ENCODE measurements around the gene CSNK1G2.

Gene CSNK1G2

GRCh38 chr19:1944916-1945561, 4.1 kb downstream of the CSNK1G2 start:
- DNase-seq, result no peak

- no peak for DNase-seq
Measured at GRCh38 chr19:1945899-1946298, 4.9 kb downstream of the CSNK1G2 start.

GRCh38 chr19:1947651-1948209, 6.8 kb downstream of the CSNK1G2 start:
- no peak for DNase-seq

DNA sequence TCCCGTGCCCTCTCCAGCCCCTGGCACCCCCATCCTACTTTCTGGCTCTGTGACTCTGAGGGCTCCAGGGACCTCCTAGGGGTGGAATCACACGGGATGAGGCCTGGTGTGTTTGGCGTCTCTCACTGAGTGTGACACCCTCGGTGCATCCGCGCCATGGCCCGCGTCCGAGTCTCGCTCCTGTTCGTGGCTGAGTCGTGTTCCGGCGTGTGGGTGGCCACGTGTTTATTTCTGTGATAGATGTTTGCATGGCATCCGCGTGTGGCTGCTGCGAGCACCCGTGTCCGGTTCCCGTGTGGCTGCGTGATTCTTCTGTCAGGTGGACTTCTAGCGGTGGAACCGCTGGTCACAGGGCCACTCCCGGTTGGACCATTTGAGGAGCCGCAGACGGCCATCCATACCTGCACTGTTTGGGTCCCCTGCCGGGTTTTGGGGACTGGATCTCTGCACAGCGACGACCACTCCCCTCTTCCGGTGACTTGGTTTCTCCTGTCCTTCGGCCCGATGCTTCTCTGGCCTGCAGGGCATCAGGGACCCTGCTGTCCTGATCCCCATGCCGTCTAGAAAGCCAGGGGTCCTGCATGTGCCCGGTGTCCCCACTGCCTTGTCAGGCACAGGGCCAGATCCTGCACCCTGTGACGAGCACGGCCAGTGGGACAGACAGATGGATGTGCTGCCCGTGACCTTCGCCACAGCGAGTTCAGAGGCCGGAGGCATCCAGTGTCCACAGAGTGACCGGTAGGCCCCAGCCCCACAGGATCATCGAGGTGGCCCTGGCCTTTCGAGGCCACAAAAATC, 8.5 kb downstream of the CSNK1G2 start:
- DNase-seq, result no peak

DNA sequence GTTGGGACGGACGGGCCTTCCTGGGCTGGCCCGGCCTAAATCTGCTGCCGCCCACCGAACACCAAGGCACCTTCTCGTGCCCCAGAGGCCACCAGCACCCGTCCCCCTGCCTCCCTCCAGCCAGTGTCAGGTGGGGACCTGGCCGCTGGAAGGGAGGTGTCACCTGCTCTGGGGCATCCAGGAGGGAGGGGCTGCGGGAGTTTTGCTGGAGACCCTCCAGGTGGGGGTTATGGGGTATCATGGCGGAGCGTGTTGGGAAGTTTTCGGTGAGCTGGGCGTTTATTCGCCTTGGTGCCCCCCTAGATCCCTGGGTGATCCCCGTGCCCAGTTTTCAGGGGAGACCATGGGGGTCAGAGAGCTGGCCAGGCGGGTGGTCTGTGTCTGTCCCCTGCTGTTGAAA, 9.7 kb downstream of the CSNK1G2 start:
- DNase-seq, result no peak

DNA sequence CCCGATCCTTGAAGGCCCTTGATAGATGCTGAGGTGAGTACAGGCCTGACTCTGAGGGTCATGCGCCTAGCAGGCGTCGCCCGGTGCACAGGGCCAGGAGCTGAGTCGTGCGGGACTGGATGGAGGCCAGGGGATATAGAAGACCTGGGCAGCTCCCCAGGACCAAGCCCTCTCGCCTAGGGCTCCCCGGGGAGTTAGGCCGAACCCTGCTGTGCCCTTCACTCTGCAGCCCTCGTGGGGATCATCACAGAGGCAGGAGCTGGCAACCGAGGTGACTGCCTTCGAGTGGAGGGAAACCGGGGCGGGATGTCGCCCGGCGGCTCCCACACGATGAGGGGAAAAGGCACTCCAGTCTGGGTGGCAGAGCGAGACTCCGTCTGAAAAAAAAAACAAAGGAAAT, 11.7 kb downstream of the CSNK1G2 start:
- no peak for DNase-seq

- DNase-seq, result no peak
Measured at GRCh38 chr19:1953037-1953436, 12.1 kb downstream of the CSNK1G2 start.

GRCh38 chr19:1953441-1954094, 12.6 kb downstream of the CSNK1G2 start:
- no peak for DNase-seq

GRCh38 chr19:1954532-1954933, 13.6 kb downstream of the CSNK1G2 start:
- DNase-seq, result no peak

DNA sequence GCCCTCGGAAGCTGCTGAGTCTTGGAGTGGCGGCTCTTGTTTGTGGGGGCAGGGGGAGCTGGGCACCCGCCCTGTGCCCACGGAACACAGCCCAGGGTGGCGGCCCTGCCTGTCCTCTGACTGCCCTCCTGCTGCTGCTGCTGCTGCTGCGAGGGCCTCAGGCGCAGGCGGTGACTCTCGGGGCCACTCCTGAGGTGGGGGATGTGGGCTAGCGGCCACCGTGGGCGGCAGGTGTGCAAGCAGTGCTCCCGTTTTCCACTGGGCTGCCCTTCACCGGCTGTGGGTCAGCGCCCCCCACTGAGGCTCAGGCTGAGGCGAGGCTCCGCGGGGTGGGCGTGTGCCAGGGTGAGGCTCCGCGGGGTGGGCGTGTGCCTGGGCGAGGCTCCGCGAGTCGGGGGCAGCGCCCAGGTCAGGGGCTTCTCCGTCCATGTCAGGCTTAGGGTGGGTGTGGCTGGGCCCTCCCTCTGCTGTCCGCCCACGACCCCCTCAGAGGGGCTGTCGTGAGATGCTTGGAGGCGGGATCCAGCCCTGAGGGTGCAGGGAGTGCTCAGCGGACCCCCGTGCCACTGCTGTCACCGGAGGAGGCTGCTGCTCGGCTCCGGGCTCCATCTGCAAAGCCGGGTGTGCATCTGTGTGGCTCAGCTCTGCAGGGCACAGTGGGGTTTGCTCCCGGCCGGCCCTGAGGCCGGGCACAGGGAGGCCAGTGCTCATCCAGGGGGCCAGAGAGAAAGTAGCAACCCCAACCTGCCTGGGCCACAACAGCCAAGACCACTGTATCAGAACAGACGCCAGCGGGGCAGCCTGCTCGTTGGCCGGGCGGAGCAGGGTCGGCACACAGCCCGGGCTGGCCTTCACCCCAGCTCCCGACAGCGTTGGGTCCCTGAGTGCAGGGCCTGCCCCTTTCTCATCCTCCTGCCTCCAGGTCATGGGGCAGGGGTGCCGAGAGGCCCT, 14.5 kb downstream of the CSNK1G2 start:
- DNase-seq, result no peak

GRCh38 chr19:1956122-1956494, 15.1 kb downstream of the CSNK1G2 start:
- DNase-seq, result no peak

DNA sequence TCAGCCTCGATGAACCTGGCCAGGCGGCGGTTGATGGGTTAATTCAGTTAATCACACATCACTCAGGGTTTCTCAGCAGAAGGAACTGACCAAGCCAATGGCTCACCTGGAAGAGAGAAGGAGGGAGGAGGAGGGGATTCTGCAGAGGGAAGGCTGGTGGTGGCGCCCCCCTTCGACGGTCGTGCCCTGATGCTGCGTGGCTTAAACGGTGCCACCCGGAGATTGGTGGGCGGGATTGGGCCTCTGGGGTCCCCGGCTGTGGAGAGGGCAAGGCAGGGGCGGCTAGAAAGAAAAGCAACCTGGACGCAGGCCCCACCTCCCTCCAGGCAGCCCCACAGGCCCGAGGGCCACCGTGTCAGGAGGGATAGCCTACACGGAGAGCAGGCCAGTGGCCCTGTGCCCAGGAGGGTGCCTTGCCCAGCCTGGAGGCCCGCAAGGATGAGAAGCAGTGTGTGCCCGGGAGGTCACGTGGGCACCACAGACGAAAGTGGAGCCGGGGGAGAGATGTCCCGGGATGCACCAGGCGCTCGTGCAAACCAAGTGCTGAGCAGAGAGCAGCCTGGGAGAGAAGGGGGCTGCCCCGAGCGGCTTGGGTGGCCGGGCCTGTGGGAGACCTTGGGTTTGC, 16.0 kb downstream of the CSNK1G2 start:
- DNase-seq, result no peak

- no peak for DNase-seq
Measured at GRCh38 chr19:1957562-1958248, 16.7 kb downstream of the CSNK1G2 start.

DNA sequence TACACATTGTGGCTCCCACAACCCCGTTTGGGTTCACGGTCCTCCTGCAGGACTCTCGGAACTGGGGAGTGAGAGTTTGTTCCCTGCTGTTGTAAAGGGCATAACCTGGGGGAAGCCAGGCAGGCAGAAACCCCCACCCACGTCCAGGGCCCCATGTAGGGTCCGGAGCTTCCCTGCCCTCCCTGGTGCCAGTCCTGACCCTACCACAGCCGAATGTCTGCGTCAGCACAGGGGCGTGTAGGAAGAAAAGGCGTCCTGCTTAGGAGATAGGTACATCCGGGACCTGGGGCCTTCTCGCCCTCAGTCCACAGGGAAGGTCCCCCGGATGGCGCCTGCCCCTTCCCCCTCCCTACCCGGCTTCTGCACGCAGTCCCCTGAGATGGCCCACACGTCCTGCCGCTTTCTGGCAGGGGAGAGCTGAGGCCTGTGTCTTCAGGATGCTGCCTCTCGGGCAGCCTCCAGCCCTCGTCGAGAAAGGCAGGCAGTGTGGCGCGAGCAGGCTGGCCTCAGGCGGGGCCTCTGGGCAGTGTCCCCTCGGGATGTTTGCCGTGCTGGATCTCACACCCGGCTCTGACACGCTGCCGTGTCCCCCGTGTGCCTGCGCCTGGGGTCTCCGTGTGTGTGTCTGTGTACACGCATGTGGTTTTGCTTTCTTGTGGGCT, 19.1 kb downstream of the CSNK1G2 start:
- no peak for DNase-seq

- DNase-seq, result no peak
Measured at GRCh38 chr19:1961000-1961883, 20.3 kb downstream of the CSNK1G2 start.

DNA sequence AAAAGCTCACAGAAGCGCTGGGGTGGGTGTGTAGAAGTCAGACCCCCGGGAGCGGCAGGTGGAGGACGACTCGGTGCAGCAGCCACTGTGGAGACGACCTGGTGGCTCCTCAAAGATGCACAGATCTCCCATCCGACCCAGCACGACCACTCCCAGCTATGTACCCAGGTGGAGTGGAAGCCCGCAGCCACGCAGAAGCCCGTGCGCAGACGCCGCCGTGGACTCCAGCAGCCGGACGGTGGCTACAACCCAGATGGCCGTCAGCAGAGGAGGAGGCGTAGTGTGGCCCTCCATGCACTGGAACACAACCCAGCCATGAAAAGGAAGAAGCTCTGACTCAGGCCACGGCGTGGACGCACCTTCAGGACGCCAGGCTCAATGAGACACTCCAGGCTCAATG, 21.7 kb downstream of the CSNK1G2 start:
- no peak for DNase-seq

DNA sequence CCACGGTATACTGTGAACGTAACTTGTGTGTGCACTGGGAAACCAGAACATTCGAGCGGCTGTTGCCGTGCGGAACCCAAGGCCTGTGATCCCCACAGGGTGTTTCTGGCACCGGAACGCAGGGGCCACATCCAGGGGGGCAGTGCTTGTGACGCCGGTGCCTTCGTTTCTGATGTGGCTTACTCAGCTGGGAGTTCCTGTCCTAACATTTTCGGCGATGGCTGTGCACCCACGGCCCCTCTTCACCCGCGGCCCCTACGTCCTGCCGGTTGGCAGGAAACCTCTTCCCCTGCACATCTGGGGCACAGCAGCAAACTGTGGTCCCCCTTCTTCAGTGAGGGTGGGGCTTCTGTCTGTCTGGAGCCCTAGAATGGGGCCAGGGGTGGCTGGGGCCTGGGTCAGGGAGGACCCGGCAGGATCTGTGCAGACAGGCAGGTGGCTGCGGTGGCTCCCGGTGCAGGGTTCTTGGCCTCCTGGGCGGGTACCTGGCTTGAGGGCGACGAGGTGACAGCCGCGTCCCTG, 26.2 kb downstream of the CSNK1G2 start:
- DNase-seq, result peak; percentile 7

- no peak for DNase-seq
Measured at GRCh38 chr19:1968279-1969175, 27.6 kb downstream of the CSNK1G2 start.

Measured in activated effector memory CD4-positive, alpha-beta T cell treated with Interleukin-2 at 50 U/mL for 16 hours (primary cell).